ENCODE results near the gene ULBP3. TPM values are rescaled to one million over a fixed set of nuclear protein-coding genes. Genes with fewer than 3 reads are reported as not detected.
"Not testable (repeated sequence)": the region's sequence is repeated elsewhere in the genome, so short reads cannot be mapped to it uniquely, and the experiment has no call there.

ULBP3 gene
- total RNA-seq, 3 donors from 2014 or later, result 0.64 to 2.0 (median 0.73) TPM

GRCh38 chr6:150078788-150079187, 9.9 kb upstream of the ULBP3 start:
- Histone ChIP-seq H3K27me3 (no peaks in the 10 kb centered on the region), H3K9me3 (no peaks in the 10 kb centered on the region), H3K4me3 (no peak overlapping the region), H3K4me1 (no peaks in the 10 kb centered on the region), H3K27ac (no peak overlapping the region), H3K36me3 (no peaks in the 10 kb centered on the region)
- no peak for DNase-seq (ENCODE audit: low spot score in 2 of 2)
- TF ChIP-seq POLR2AphosphoS5 (IDR thresholded peaks at IDR 0.05) (no peak), POLR2A (IDR thresholded peaks at IDR 0.05) (no peak), CTCF (IDR thresholded peaks at IDR 0.05) (no peak)
- intact Hi-C loops (cut with DNase I; ENCODE audit: low total_unique reads), result no loop called here

- no peak for DNase-seq (ENCODE audit: low spot score in 2 of 2)
- H3K36me3 ChIP-seq, result no peaks in the 10 kb centered on the region
These were observed 7.4 kb upstream of the ULBP3 start for GRCh38 chr6:150076196-150076893.

GRCh38 chr6:150075034-150075421, 6.1 kb upstream of the ULBP3 start:
- H3K4me3 ChIP-seq, result no peak overlapping the region
- H3K36me3 ChIP-seq, result no peaks in the 10 kb centered on the region
- no peaks in the 10 kb centered on the region for H3K9me3 ChIP-seq
- no peaks in the 10 kb centered on the region for H3K4me1 ChIP-seq
- DNase-seq (ENCODE audit: low spot score in 2 of 2), result no peak
- TF ChIP-seq CTCF (IDR thresholded peaks at IDR 0.05) (no peak), POLR2A (IDR thresholded peaks at IDR 0.05) (no peak), POLR2AphosphoS5 (IDR thresholded peaks at IDR 0.05) (no peak)
- no peaks in the 10 kb centered on the region for H3K27me3 ChIP-seq
- intact Hi-C loops (cut with DNase I; ENCODE audit: low total_unique reads), result no loop called here
- no peak overlapping the region for H3K27ac ChIP-seq

More at GRCh38 chr6:150076196-150076893, 7.4 kb upstream of the ULBP3 start:
- TF ChIP-seq CTCF (IDR thresholded peaks at IDR 0.05) (no peak), POLR2A (IDR thresholded peaks at IDR 0.05) (no peak), POLR2AphosphoS5 (IDR thresholded peaks at IDR 0.05) (no peak)
- Histone ChIP-seq H3K27me3 (no peaks in the 10 kb centered on the region), H3K4me3 (no peak overlapping the region), H3K27ac (no peak overlapping the region), H3K9me3 (no peaks in the 10 kb centered on the region), H3K4me1 (no peaks in the 10 kb centered on the region)
- intact Hi-C loops (cut with DNase I; ENCODE audit: low total_unique reads), result no loop called here

GRCh38 chr6:150074396-150075033, 5.6 kb upstream of the ULBP3 start:
- H3K36me3 ChIP-seq; intact Hi-C loops (cut with DNase I; ENCODE audit: low total_unique reads); H3K9me3 ChIP-seq; H3K27ac ChIP-seq; H3K4me1 ChIP-seq; DNase-seq (ENCODE audit: low spot score in 2 of 2); H3K4me3 ChIP-seq; H3K27me3 ChIP-seq: not testable (repeated sequence)

- intact Hi-C loops (cut with DNase I; ENCODE audit: low total_unique reads), result no loop called here
- DNase-seq (ENCODE audit: low spot score in 2 of 2), result peak; percentile 69 to 81
- H3K4me1 ChIP-seq, result no peaks in the 10 kb centered on the region
- H3K9me3 ChIP-seq, result no peaks in the 10 kb centered on the region
- no peaks in the 10 kb centered on the region for H3K36me3 ChIP-seq
- no peak for TF ChIP-seq POLR2A (IDR thresholded peaks at IDR 0.05)
- TF ChIP-seq POLR2AphosphoS5 (IDR thresholded peaks at IDR 0.05), result no peak
- no peak for TF ChIP-seq CTCF (IDR thresholded peaks at IDR 0.05)
- no peaks in the 10 kb centered on the region for H3K27me3 ChIP-seq
- H3K4me3 ChIP-seq, result no peak overlapping the region
- peak overlapping the region in 1 of 2 donors; percentile 65 for H3K27ac ChIP-seq
These were observed 3.3 kb upstream of the ULBP3 start for GRCh38 chr6:150072201-150072600.
